ENCODE measurements around the gene CFAP99.

CFAP99 gene

DNA sequence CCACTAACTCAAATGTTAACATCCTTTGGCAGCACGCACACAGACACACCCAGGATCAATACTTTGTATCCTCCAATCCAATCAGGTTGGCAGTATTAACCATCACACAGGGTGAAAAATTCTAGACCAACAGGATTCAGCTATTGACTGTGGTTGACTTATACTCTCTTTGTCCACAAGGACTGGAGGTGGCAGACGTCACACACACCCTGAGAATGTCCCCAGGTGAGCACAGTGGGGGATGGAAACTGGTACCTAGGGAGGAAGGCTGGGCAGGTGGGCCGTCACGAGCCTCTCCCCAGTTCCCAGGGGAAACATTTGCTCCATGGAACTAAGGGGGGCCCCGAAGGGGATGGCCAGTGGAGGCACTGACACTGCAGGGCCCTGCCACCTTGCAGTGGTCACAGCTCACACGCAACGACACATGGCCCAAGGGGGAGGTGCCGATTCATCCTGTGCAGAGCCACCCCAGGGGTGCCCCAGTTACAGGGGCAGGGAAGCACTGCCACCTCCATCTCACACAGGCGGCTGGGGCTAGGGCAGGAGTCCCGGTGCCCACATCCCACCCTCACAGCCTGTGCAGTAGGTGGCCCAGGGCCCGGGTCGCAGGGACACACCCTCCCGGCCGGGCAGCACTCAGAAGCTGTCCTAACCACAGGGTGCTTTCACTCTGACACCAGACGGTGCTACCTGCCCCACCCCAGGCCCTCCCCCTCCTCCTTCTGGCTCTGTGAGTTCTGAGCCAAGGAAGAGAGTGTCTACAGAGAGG is 17.7 kb upstream of the CFAP99 start:
- Histone ChIP-seq H3K4me1 (ENCODE audit: control insufficient read depth, insufficient read depth, low read length, poor library complexity, severe bottlenecking) (peaks cover 7% of the 10 kb centered on the region), H3K9me3 (ENCODE audit: control insufficient read depth, low read length) (no peaks in the 10 kb centered on the region), H3K4me3 (ENCODE audit: extremely low read depth, insufficient read depth, low read length, poor library complexity, severe bottlenecking) (no peak overlapping the region), H3K27ac (ENCODE audit: low read depth, low read length, severe bottlenecking) (no peak overlapping the region), H3K36me3 (ENCODE audit: control insufficient read depth, insufficient read depth, low read length) (no peaks in the 10 kb centered on the region)
- 89 to 92% methylated on average over 7 to 10 of the region's 15 CpGs for WGBS, 2 experiments (ENCODE audit: insufficient coverage in 2 of 2)

DNA sequence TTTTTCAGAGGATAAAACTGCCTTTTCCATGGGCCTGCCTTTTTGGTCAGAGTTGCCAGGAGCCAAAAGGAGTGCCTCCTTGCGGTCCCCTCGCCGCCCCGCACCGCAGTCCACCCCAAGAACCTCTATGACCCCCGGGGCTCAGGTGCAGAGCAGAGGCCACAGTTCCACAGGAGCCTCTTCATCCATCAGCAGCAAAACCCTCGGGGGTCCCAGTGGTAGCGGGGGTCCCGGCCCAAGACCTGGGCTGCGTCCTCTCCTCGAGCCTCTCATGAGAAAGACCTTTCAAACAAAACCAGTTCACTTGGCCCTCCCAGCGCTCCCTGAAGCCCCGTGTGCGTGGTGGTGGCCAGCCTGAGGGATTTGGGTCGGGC is 17.2 kb upstream of the CFAP99 start:
- WGBS, 2 experiments (ENCODE audit: insufficient coverage in 2 of 2), result 43 to 51% methylated on average over 7 to 14 of the region's 15 CpGs
- Histone ChIP-seq H3K27ac (ENCODE audit: low read depth, low read length, severe bottlenecking) (no peak overlapping the region), H3K4me3 (ENCODE audit: extremely low read depth, insufficient read depth, low read length, poor library complexity, severe bottlenecking) (no peak overlapping the region), H3K36me3 (ENCODE audit: control insufficient read depth, insufficient read depth, low read length) (no peaks in the 10 kb centered on the region), H3K9me3 (ENCODE audit: control insufficient read depth, low read length) (no peaks in the 10 kb centered on the region), H3K4me1 (ENCODE audit: control insufficient read depth, insufficient read depth, low read length, poor library complexity, severe bottlenecking) (peaks cover 7% of the 10 kb centered on the region)

- Histone ChIP-seq H3K27ac (ENCODE audit: low read depth, low read length, severe bottlenecking) (no peak overlapping the region), H3K36me3 (ENCODE audit: control insufficient read depth, insufficient read depth, low read length) (no peaks in the 10 kb centered on the region), H3K4me1 (ENCODE audit: control insufficient read depth, insufficient read depth, low read length, poor library complexity, severe bottlenecking) (peaks cover 7% of the 10 kb centered on the region), H3K9me3 (ENCODE audit: control insufficient read depth, low read length) (no peaks in the 10 kb centered on the region), H3K4me3 (ENCODE audit: extremely low read depth, insufficient read depth, low read length, poor library complexity, severe bottlenecking) (no peak overlapping the region)
- WGBS, 2 experiments (ENCODE audit: insufficient coverage in 2 of 2), result 30 to 34% methylated on average over 23 to 24 of the region's 27 CpGs
Measured at GRCh38 chr4:2402048-2402842, 16.5 kb upstream of the CFAP99 start.

- Histone ChIP-seq H3K4me1 (ENCODE audit: control insufficient read depth, insufficient read depth, low read length, poor library complexity, severe bottlenecking) (peaks cover 7% of the 10 kb centered on the region), H3K4me3 (ENCODE audit: extremely low read depth, insufficient read depth, low read length, poor library complexity, severe bottlenecking) (no peak overlapping the region), H3K36me3 (ENCODE audit: control insufficient read depth, insufficient read depth, low read length) (no peaks in the 10 kb centered on the region), H3K9me3 (ENCODE audit: control insufficient read depth, low read length) (no peaks in the 10 kb centered on the region), H3K27ac (ENCODE audit: low read depth, low read length, severe bottlenecking) (no peak overlapping the region)
- 93 to 94% methylated on average over 7 of the region's 7 CpGs for WGBS, 2 experiments (ENCODE audit: insufficient coverage in 2 of 2)
Measured at GRCh38 chr4:2402941-2403340, 15.8 kb upstream of the CFAP99 start.

- no peaks in the 10 kb centered on the region for H3K9me3 ChIP-seq (ENCODE audit: control insufficient read depth, low read length)
- no peak overlapping the region for H3K27ac ChIP-seq (ENCODE audit: low read depth, low read length, severe bottlenecking)
- no peak overlapping the region for H3K4me3 ChIP-seq (ENCODE audit: extremely low read depth, insufficient read depth, low read length, poor library complexity, severe bottlenecking)
- peaks cover 7% of the 10 kb centered on the region for H3K4me1 ChIP-seq (ENCODE audit: control insufficient read depth, insufficient read depth, low read length, poor library complexity, severe bottlenecking)
- no peaks in the 10 kb centered on the region for H3K36me3 ChIP-seq (ENCODE audit: control insufficient read depth, insufficient read depth, low read length)
- 77% methylated on average over 9 to 10 of the region's 10 CpGs for WGBS, 2 experiments (ENCODE audit: insufficient coverage in 2 of 2)
Measured at GRCh38 chr4:2406406-2406805, 12.3 kb upstream of the CFAP99 start.

GRCh38 chr4:2406920-2407319 is 11.8 kb upstream of the CFAP99 start:
- Histone ChIP-seq H3K36me3 (ENCODE audit: control insufficient read depth, insufficient read depth, low read length) (no peaks in the 10 kb centered on the region), H3K4me3 (ENCODE audit: extremely low read depth, insufficient read depth, low read length, poor library complexity, severe bottlenecking) (no peak overlapping the region), H3K27ac (ENCODE audit: low read depth, low read length, severe bottlenecking) (no peak overlapping the region), H3K9me3 (ENCODE audit: control insufficient read depth, low read length) (no peaks in the 10 kb centered on the region), H3K4me1 (ENCODE audit: control insufficient read depth, insufficient read depth, low read length, poor library complexity, severe bottlenecking) (peaks cover 9% of the 10 kb centered on the region)
- 76% methylated on average over 7 of the region's 7 CpGs for WGBS, 2 experiments (ENCODE audit: insufficient coverage in 2 of 2)

DNA sequence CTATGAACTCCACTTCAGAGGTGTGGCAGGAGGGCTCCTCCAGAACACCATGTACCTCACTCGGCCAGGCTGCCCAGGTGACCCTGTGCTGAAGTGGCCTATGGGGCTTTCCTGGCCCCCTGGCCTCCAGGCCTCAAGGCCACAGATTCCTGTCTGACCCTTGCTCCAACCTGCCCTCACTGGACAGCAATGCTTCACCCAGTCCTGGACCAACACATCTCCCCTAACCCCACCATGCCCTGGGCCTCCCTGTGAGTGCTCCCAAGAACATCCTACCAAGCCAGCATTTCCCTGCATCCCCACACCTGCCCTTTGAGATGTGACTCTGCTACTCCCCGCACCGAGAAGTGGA is 10.8 kb upstream of the CFAP99 start:
- no peak overlapping the region for H3K4me3 ChIP-seq (ENCODE audit: extremely low read depth, insufficient read depth, low read length, poor library complexity, severe bottlenecking)
- 88 to 100% methylated on average over 1 to 2 of the region's 3 CpGs for WGBS, 2 experiments (ENCODE audit: insufficient coverage in 2 of 2)
- H3K36me3 ChIP-seq (ENCODE audit: control insufficient read depth, insufficient read depth, low read length), result no peaks in the 10 kb centered on the region
- H3K9me3 ChIP-seq (ENCODE audit: control insufficient read depth, low read length), result no peaks in the 10 kb centered on the region
- H3K4me1 ChIP-seq (ENCODE audit: control insufficient read depth, insufficient read depth, low read length, poor library complexity, severe bottlenecking), result peaks cover 13% of the 10 kb centered on the region
- no peak overlapping the region for H3K27ac ChIP-seq (ENCODE audit: low read depth, low read length, severe bottlenecking)

- H3K27ac ChIP-seq (ENCODE audit: low read depth, low read length, severe bottlenecking), result no peak overlapping the region
- H3K4me3 ChIP-seq (ENCODE audit: extremely low read depth, insufficient read depth, low read length, poor library complexity, severe bottlenecking), result no peak overlapping the region
- 88 to 96% methylated on average over 13 to 14 of the region's 15 CpGs for WGBS, 2 experiments (ENCODE audit: insufficient coverage in 2 of 2)
- no peaks in the 10 kb centered on the region for H3K36me3 ChIP-seq (ENCODE audit: control insufficient read depth, insufficient read depth, low read length)
- H3K9me3 ChIP-seq (ENCODE audit: control insufficient read depth, low read length), result no peaks in the 10 kb centered on the region
- H3K4me1 ChIP-seq (ENCODE audit: control insufficient read depth, insufficient read depth, low read length, poor library complexity, severe bottlenecking), result peaks cover 16% of the 10 kb centered on the region
Measured at GRCh38 chr4:2408401-2408958, 10.3 kb upstream of the CFAP99 start.

- WGBS, 2 experiments (ENCODE audit: insufficient coverage in 2 of 2), result 84 to 88% methylated on average over 9 to 10 of the region's 10 CpGs
- Histone ChIP-seq H3K9me3 (ENCODE audit: control insufficient read depth, low read length) (no peaks in the 10 kb centered on the region), H3K4me1 (ENCODE audit: control insufficient read depth, insufficient read depth, low read length, poor library complexity, severe bottlenecking) (peaks cover 21% of the 10 kb centered on the region), H3K27ac (ENCODE audit: low read depth, low read length, severe bottlenecking) (no peak overlapping the region), H3K4me3 (ENCODE audit: extremely low read depth, insufficient read depth, low read length, poor library complexity, severe bottlenecking) (no peak overlapping the region), H3K36me3 (ENCODE audit: control insufficient read depth, insufficient read depth, low read length) (no peaks in the 10 kb centered on the region)
Measured at GRCh38 chr4:2408976-2409375, 9.8 kb upstream of the CFAP99 start.

DNA sequence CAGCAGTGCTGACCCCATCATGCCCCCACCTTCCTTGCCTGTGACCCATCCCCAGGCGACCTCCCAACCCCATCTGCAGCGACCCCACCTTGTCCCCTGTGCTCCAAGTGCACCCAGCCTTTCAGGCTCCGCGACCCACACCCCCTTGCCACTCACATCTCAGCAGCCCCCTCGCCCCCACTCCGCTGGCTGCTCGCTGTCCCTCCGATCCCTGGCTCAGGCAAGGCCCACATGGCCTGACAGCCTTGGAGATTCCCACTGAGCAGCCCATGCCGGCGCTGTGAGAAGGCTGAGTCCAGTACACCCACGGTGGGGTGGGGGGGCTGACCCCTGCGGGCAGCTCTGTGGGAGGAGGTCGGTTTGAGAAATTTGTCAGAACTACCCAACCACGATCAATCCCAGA is 9.4 kb upstream of the CFAP99 start:
- Histone ChIP-seq H3K4me1 (ENCODE audit: control insufficient read depth, insufficient read depth, low read length, poor library complexity, severe bottlenecking) (peaks cover 25% of the 10 kb centered on the region), H3K36me3 (ENCODE audit: control insufficient read depth, insufficient read depth, low read length) (no peaks in the 10 kb centered on the region), H3K27ac (ENCODE audit: low read depth, low read length, severe bottlenecking) (no peak overlapping the region), H3K9me3 (ENCODE audit: control insufficient read depth, low read length) (no peaks in the 10 kb centered on the region), H3K4me3 (ENCODE audit: extremely low read depth, insufficient read depth, low read length, poor library complexity, severe bottlenecking) (no peak overlapping the region)
- 87 to 92% methylated on average over 8 to 9 of the region's 14 CpGs for WGBS, 2 experiments (ENCODE audit: insufficient coverage in 2 of 2)
